Measurements from ENCODE around the gene APOL5.

Gene APOL5

GRCh38 chr22:35731321-35731720 is 13.6 kb downstream of the APOL5 start:
- no peak for DNase-seq (ENCODE audit: low spot score)
- TF ChIP-seq, protein P1, sequence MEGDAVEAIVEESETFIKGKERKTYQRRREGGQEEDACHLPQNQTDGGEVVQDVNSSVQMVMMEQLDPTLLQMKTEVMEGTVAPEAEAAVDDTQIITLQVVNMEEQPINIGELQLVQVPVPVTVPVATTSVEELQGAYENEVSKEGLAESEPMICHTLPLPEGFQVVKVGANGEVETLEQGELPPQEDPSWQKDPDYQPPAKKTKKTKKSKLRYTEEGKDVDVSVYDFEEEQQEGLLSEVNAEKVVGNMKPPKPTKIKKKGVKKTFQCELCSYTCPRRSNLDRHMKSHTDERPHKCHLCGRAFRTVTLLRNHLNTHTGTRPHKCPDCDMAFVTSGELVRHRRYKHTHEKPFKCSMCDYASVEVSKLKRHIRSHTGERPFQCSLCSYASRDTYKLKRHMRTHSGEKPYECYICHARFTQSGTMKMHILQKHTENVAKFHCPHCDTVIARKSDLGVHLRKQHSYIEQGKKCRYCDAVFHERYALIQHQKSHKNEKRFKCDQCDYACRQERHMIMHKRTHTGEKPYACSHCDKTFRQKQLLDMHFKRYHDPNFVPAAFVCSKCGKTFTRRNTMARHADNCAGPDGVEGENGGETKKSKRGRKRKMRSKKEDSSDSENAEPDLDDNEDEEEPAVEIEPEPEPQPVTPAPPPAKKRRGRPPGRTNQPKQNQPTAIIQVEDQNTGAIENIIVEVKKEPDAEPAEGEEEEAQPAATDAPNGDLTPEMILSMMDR (IDR thresholded peaks at IDR 0.05; ENCODE audit: extremely low read depth, insufficient read depth, missing control alignments): no peak
- in situ Hi-C loops (cut with MboI; ENCODE audit: low pct_unique_long_range_greater_than_20kb, low sequenced_read_pairs, unreplicated experiment): no loop called here

DNA sequence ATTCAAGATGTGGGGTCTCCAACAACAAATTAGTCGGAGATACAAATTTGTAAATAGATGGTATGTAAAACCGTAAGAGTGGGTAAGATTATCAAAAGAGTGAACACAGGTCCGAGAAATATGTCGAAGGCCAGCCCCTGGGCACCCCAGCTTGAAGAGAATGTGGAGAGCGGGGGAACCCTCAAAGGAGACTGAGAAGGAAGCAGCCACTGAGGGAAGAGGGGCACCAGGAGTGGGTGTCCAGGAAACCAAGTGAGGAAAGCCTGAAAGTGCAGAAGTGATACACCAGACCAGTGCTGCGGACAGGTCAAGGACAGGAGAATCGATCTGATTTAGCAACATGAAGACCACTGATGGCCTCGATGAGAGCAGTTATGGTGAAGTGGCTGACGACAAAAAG is 14.4 kb downstream of the APOL5 start:
- in situ Hi-C loops (cut with MboI; ENCODE audit: low pct_unique_long_range_greater_than_20kb, low sequenced_read_pairs, unreplicated experiment): no loop called here
- TF ChIP-seq, protein P1 (IDR thresholded peaks at IDR 0.05; ENCODE audit: extremely low read depth, insufficient read depth, missing control alignments): no peak
- no peak for DNase-seq (ENCODE audit: low spot score)

DNA sequence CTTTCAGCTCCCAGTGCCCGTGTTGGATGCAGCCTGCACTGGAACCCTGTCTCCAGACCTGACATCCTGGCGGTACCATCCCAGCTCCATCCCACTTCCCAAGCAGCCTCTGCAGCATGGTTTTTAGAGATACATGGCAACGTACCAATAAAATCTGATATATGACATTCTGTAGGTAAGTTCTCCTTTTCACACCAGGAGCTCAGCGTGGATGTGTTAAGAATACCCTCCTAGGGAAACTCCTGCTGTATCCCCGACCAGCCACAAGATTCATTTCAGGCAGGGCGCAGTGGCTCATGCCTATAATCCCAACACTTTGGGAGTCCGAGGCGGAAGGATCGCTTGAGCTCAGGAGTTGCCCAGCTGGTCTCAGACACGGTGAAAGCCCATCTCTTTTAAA is 15.4 kb downstream of the APOL5 start:
- TF ChIP-seq, protein P1 (IDR thresholded peaks at IDR 0.05; ENCODE audit: extremely low read depth, insufficient read depth, missing control alignments): no peak
- in situ Hi-C loops (cut with MboI; ENCODE audit: low pct_unique_long_range_greater_than_20kb, low sequenced_read_pairs, unreplicated experiment): no loop called here
- DNase-seq (ENCODE audit: low spot score): no peak

GRCh38 chr22:35733791-35734516 is 16.3 kb downstream of the APOL5 start:
- TF ChIP-seq, protein P1 (IDR thresholded peaks at IDR 0.05; ENCODE audit: extremely low read depth, insufficient read depth, missing control alignments): no peak
- in situ Hi-C loops (cut with MboI; ENCODE audit: low pct_unique_long_range_greater_than_20kb, low sequenced_read_pairs, unreplicated experiment): no loop called here
- DNase-seq (ENCODE audit: low spot score): no peak

GRCh38 chr22:35734517-35734827 is 16.8 kb downstream of the APOL5 start:
- no peak for DNase-seq (ENCODE audit: low spot score)
- TF ChIP-seq, protein P1 (IDR thresholded peaks at IDR 0.05; ENCODE audit: extremely low read depth, insufficient read depth, missing control alignments): no peak
- in situ Hi-C loops (cut with MboI; ENCODE audit: low pct_unique_long_range_greater_than_20kb, low sequenced_read_pairs, unreplicated experiment): no loop called here

- no peak for DNase-seq (ENCODE audit: low spot score)
- TF ChIP-seq, protein P1 (IDR thresholded peaks at IDR 0.05; ENCODE audit: extremely low read depth, insufficient read depth, missing control alignments): no peak
- in situ Hi-C loops (cut with MboI; ENCODE audit: low pct_unique_long_range_greater_than_20kb, low sequenced_read_pairs, unreplicated experiment): no loop called here
Observed at GRCh38 chr22:35735542-35735941, 17.9 kb downstream of the APOL5 start.
